GM18858 (cell line): ENCODE results near the gene TFEC.
"Not testable (repeated sequence)": the region's sequence is repeated elsewhere in the genome, so short reads cannot be mapped to it uniquely, and the experiment has no call there.

ENCODE experiments used
- ATAC-seq: cut with Tn5 transposase; IDR thresholded peaks from one replicate; pipeline ENCODE4 v1.9.1; 2021; ENCODE audit not compliant: unreplicated experiment

TFEC gene, protein sequence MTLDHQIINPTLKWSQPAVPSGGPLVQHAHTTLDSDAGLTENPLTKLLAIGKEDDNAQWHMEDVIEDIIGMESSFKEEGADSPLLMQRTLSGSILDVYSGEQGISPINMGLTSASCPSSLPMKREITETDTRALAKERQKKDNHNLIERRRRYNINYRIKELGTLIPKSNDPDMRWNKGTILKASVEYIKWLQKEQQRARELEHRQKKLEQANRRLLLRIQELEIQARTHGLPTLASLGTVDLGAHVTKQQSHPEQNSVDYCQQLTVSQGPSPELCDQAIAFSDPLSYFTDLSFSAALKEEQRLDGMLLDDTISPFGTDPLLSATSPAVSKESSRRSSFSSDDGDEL

GRCh38 chr7:116030651-116031276 lies at the start of gene TFEC:
Gene TFEC (minus strand): TSS chr7:116030763. CDS start chr7:115984441, 46,322 bp downstream.
- no peak for ATAC-seq

GRCh38 chr7:116075351-116076145 lies 45.0 kb upstream of the TFEC start:
- ATAC-seq, result no peak

DNA sequence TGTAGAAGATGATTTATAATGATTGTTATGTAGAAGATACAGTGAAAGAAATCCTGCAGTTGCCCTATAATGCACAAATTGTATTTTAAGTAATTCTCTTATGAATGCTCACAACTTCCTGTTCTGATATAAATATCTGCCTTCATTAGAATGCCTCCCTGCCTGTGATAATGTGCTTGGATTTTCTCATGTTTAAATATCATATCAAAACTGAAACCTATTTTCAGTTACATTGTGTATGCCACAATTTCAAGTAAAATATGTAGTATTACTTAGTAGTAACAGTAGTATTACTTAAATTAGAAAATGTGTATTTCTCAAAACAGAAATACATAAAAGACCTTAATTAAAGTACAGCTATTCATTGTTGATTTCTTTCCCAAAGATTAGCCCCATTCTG lies 41.1 kb upstream of the TFEC start:
- ATAC-seq, result peak; percentile 52

GRCh38 chr7:116064179-116064578 lies 33.6 kb upstream of the TFEC start:
- ATAC-seq, result no peak

GRCh38 chr7:116062666-116063065 lies 32.1 kb upstream of the TFEC start:
- ATAC-seq, result no peak

- ATAC-seq, result no peak
Measured at GRCh38 chr7:116052006-116052405, 21.4 kb upstream of the TFEC start.

GRCh38 chr7:116047261-116047660 lies 16.7 kb upstream of the TFEC start:
- ATAC-seq, result not testable (repeated sequence)

DNA sequence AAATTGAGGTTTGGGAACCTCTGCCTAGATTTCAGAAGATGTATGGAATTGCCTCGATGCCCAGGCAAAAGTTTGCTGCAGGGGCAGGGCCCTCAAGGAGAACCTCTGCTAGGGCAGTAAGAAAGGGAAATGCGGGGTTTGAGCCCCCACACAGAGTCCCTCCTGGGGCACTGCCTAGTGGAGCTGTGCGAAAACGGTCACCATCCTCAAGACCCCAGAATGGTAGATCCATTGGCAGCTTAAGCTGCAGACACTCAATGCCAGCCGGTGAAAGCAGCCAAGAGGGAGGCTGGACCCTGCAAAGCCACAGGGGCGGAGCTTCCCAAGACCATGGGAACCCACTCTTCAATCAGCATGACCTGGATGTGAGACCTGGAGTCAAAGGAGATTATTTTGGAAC lies 15.0 kb upstream of the TFEC start:
- no peak for ATAC-seq

GRCh38 chr7:116041615-116042014 lies 11.1 kb upstream of the TFEC start:
- ATAC-seq, result peak; percentile 93

DNA sequence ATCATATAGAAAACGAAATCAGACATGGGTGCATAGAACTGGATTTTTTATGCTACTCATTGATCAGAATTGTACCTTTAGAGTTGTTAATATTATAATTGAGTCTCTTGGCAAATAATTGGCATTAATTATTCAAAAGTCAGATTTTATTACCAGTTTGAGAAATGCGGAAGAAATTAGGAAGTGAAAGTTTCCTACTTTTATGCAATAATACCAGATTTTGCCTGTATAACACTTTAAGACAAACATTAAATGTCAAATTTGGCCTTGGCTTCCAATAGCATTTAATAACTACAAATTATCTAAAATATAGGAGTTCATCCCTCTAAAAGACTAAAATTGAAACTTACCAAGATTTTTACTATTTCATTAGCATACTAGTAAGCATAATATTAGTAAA lies 6.8 kb upstream of the TFEC start:
- no peak for ATAC-seq

DNA sequence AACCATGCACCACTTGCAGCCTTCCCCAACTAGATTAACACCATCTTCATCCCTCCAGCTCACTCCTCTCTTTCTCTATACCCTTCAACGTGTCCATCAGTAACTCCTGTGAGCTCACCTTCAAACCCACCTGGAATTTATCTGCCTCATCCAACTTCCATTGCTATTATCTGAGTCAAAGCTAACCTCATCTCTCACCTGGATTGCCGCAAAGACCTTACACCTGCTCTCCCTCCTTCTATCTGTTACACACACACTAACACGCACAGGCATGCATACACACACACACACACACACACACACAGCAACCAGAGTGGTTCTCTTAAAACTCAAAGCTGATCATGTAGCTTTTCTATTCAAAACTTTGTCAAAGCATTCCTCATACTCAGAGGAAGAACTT lies 3.8 kb upstream of the TFEC start:
- no peak for ATAC-seq

- ATAC-seq, result no peak
Measured at GRCh38 chr7:116032886-116033285, 2.3 kb upstream of the TFEC start.

DNA sequence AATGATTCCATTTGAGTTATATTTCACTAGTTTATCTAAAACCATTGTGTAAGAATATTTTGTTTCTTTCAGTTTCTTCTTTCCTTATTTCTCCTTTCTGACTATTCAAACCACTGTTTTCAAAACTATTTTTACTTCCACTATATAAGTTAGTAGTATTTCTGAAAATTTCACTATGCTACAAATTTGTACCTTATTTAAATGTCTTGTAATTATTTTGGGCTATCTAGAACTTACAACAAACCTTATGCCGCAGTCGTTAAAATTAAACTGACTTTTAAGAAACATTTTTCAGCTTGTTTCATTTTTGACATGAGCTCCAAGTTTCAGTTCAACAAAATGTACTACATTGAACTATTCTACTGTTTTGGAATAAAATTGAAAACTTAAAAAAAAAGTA lies 1.8 kb downstream of the TFEC start:
- peak; percentile 80 for ATAC-seq

GRCh38 chr7:116027786-116028185 lies 2.8 kb downstream of the TFEC start:
- no peak for ATAC-seq

- no peak for ATAC-seq
Measured at GRCh38 chr7:116024826-116025809, 5.4 kb downstream of the TFEC start.

GRCh38 chr7:116021237-116021636 lies 9.3 kb downstream of the TFEC start:
- ATAC-seq, result peak; percentile 51

DNA sequence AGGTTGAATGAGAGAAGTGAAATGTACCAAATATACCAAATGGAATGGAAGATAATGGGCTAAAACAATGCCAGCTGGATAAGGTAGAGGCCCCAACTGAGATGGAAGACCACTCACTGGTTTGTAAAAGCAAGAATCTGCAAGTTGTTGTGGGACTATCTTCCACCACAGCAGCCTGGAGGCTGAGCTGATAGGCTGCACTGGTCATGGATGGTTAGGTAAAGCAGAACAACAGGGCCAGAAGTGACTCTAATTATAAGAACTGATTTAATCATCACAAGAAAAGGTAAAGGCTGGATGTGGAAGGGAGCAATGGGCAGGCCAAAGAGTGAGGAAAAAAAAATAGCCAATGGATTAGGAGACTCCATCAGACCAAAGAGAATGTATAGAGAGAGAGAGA lies 11.8 kb downstream of the TFEC start:
- ATAC-seq, result no peak

GRCh38 chr7:116013675-116014074 lies 16.9 kb downstream of the TFEC start:
- ATAC-seq, result no peak

GRCh38 chr7:116011584-116011983 lies 19.0 kb downstream of the TFEC start:
- no peak for ATAC-seq

DNA sequence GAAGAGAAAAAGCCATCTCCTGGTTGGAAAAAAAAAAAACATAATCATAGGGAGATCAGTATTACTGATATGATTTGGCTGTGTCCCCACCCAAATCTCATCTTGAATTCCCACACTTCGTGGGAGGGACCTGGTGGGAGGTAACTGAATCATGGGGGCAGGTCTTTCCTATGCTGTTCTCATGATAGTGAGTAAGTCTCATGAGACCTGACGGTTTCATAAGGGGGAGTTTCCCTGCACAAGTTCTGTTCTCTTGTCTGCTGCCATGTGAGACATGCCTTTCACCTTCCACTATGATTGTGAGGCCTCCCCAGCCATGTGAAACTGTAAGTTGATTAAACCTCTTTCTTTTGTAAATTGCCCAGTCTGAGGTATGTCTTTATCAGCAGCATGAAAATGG lies 25.8 kb downstream of the TFEC start:
- not testable (repeated sequence) for ATAC-seq

- no peak for ATAC-seq
Measured at GRCh38 chr7:115997221-115997620, 33.3 kb downstream of the TFEC start.
